B cell (primary cell): ENCODE measurements around the gene PRKCH.

Experiments
- EZH2 ChIP-seq: IDR thresholded peaks from 2 replicates; pipeline ENCODE4 v1.6.1; 2012; ENCODE audit warnings: borderline replicate concordance, low read depth, mild to moderate bottlenecking, moderate library complexity, low read length; ENCODE audit not compliant: insufficient read depth, poor library complexity, severe bottlenecking
- TF ChIP-seq, protein P1 (sequence below): fragments of 200-600 bp; IDR thresholded peaks from one replicate; pipeline ENCODE4 v1.8.0; 2022; ENCODE audit warnings: antibody characterized with exemption, mild to moderate bottlenecking

DNA sequence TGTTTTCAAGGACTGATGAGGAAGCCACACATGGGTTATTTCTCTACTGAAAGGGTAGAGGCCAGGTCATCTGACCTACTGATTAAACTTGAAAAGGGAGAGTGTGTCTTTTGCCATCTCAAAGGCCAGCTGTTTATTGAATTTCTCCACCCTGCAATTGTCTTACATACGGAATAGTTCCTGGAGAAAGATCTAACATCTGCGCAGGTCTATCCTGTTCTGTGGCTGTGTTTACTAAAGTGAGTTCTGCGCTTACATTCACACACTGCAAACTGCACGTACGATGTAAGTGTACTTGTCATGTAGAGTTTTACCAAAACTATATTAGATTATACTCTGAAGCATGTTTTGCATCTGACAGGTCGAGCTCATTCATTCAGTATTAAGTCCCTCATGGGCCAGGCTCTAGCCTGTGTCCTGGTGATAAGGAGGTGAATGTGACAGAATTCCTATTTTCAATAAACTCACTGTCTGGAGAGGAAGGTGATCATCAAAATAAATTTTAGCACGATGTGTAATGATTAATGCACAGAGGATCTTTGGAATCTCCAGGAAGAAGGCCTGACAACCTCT lies 96.6 kb downstream of the PRKCH start:
- TF ChIP-seq, protein P1, sequence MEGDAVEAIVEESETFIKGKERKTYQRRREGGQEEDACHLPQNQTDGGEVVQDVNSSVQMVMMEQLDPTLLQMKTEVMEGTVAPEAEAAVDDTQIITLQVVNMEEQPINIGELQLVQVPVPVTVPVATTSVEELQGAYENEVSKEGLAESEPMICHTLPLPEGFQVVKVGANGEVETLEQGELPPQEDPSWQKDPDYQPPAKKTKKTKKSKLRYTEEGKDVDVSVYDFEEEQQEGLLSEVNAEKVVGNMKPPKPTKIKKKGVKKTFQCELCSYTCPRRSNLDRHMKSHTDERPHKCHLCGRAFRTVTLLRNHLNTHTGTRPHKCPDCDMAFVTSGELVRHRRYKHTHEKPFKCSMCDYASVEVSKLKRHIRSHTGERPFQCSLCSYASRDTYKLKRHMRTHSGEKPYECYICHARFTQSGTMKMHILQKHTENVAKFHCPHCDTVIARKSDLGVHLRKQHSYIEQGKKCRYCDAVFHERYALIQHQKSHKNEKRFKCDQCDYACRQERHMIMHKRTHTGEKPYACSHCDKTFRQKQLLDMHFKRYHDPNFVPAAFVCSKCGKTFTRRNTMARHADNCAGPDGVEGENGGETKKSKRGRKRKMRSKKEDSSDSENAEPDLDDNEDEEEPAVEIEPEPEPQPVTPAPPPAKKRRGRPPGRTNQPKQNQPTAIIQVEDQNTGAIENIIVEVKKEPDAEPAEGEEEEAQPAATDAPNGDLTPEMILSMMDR, result no peak
- no peak for TF ChIP-seq EZH2
